GM19467 (cell line): ENCODE results near the gene NEBL.

ENCODE experiments used
- ATAC-seq: cut with Tn5 transposase; IDR thresholded peaks from one replicate; pipeline ENCODE4 v1.9.1; 2021; ENCODE audit warnings: mild to moderate bottlenecking, moderate library complexity; ENCODE audit not compliant: unreplicated experiment

Gene NEBL

GRCh38 chr10:20797290-20797689 is 99.8 kb downstream of the NEBL start:
- no peak for ATAC-seq

- ATAC-seq, result no peak
Observed at GRCh38 chr10:20795391-20795790, 101.7 kb downstream of the NEBL start.

- no peak for ATAC-seq
Observed at GRCh38 chr10:20785174-20785573, 111.9 kb downstream of the NEBL start.

- no peak for ATAC-seq
Observed at GRCh38 chr10:20778008-20778757, 118.9 kb downstream of the NEBL start.

GRCh38 chr10:20776384-20777118 is 120.6 kb downstream of the NEBL start:
- no peak for ATAC-seq

- ATAC-seq, result no peak
Observed at GRCh38 chr10:20771051-20771450, 126.1 kb downstream of the NEBL start.

GRCh38 chr10:20769481-20769880 is 127.6 kb downstream of the NEBL start:
- no peak for ATAC-seq

- no peak for ATAC-seq
Observed at GRCh38 chr10:20768843-20769242, 128.3 kb downstream of the NEBL start.

- ATAC-seq, result no peak
Observed at GRCh38 chr10:20767028-20767427, 130.1 kb downstream of the NEBL start.

- no peak for ATAC-seq
Observed at GRCh38 chr10:20765066-20765465, 132.0 kb downstream of the NEBL start.

- no peak for ATAC-seq
Observed at GRCh38 chr10:20760460-20760859, 136.7 kb downstream of the NEBL start.

GRCh38 chr10:20748551-20748950 is 148.6 kb downstream of the NEBL start:
- no peak for ATAC-seq

GRCh38 chr10:20747782-20748181 is 149.3 kb downstream of the NEBL start:
- ATAC-seq, result no peak

- ATAC-seq, result no peak
Observed at GRCh38 chr10:20746856-20747255, 150.3 kb downstream of the NEBL start.

- no peak for ATAC-seq
Observed at GRCh38 chr10:20745556-20746375, 151.3 kb downstream of the NEBL start.

- ATAC-seq, result no peak
Observed at GRCh38 chr10:20744821-20745220, 152.3 kb downstream of the NEBL start.

GRCh38 chr10:20743942-20744341 is 153.2 kb downstream of the NEBL start:
- ATAC-seq, result no peak

- no peak for ATAC-seq
Observed at GRCh38 chr10:20742737-20743541, 154.2 kb downstream of the NEBL start.

GRCh38 chr10:20740120-20740519 is 157.0 kb downstream of the NEBL start:
- no peak for ATAC-seq

- no peak for ATAC-seq
Observed at GRCh38 chr10:20737107-20737506, 160.0 kb downstream of the NEBL start.
